ENCODE data around the gene AUTS2.

Gene AUTS2

DNA sequence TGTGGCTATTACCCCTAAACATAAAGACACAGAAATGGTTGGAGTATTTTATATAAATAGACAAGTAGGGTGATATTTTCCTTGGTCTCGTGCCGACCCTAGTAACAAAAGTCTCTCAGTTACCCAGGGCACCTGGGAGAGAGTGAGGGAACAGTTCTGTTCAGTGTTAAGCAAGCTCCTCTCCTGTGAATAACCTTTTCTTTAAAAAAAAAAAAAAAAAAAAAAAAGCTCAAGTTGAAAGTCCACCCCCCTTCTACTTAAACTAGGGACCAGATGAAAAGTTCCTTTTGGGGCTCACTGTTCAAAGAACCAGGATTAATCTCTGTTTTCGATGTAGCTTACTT is 896.7 kb downstream of the AUTS2 start:
- H3K27ac ChIP-seq (ENCODE audit: low read depth, low read length): no peak overlapping the region
- H4K20me1 ChIP-seq (ENCODE audit: low read depth, low read length): no peaks in the 10 kb centered on the region
- H3K36me3 ChIP-seq (ENCODE audit: low read length): no peaks in the 10 kb centered on the region
- H3K4me3 ChIP-seq (ENCODE audit: insufficient read depth, low read length, poor library complexity, severe bottlenecking): no peak overlapping the region
- H3K9me2 ChIP-seq (replicated peaks; ENCODE audit: insufficient read depth, low read length): no peaks in the 10 kb centered on the region
- H3K9ac ChIP-seq (ENCODE audit: low read length): no peak overlapping the region
- H3K79me2 ChIP-seq (ENCODE audit: insufficient read depth, low read length): no peaks in the 10 kb centered on the region
- 0 out of 2 replicates have a peak, but pooled peaks cover 5% of the 10 kb centered on the region for H3F3A ChIP-seq (ENCODE audit: insufficient read depth)
- H3K4me2 ChIP-seq (ENCODE audit: low read depth, low read length, poor library complexity, severe bottlenecking): no peak overlapping the region
- H2AFZ ChIP-seq (ENCODE audit: low read depth, low read length, severe bottlenecking): no peak overlapping the region
- H3K27me3 ChIP-seq (ENCODE audit: low read length): no peaks in the 10 kb centered on the region
- TF ChIP-seq EZH2phosphoT487 (conservative IDR thresholded peaks at IDR 0.05; ENCODE audit: low read length): no peak
- TF ChIP-seq, protein P1, sequence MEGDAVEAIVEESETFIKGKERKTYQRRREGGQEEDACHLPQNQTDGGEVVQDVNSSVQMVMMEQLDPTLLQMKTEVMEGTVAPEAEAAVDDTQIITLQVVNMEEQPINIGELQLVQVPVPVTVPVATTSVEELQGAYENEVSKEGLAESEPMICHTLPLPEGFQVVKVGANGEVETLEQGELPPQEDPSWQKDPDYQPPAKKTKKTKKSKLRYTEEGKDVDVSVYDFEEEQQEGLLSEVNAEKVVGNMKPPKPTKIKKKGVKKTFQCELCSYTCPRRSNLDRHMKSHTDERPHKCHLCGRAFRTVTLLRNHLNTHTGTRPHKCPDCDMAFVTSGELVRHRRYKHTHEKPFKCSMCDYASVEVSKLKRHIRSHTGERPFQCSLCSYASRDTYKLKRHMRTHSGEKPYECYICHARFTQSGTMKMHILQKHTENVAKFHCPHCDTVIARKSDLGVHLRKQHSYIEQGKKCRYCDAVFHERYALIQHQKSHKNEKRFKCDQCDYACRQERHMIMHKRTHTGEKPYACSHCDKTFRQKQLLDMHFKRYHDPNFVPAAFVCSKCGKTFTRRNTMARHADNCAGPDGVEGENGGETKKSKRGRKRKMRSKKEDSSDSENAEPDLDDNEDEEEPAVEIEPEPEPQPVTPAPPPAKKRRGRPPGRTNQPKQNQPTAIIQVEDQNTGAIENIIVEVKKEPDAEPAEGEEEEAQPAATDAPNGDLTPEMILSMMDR (IDR thresholded peaks at IDR 0.05; ENCODE audit: insufficient read depth, low read length, poor library complexity, severe bottlenecking): no peak
- H3K9me3 ChIP-seq (ENCODE audit: insufficient read depth, low read length): no peaks in the 10 kb centered on the region

DNA sequence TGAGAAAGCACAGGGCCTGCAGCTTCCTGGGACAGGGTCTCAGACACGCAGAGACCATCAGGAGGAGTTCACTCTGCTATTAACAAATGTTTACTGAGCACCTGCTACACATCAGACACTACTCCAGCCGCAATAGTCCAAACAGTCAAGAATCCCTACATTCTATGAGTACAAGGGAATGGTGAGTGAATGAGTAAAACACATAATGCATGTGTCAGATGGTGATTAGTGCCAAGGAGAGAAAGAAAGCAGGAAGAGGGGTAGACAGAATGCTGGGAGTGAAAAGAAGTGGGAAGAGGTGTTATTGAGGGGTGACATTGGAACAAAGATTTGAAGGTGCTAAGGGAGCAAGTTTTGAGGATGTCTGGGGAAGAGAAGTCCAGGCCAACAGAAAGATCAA is 899.5 kb downstream of the AUTS2 start:
- no peak overlapping the region for H3K27ac ChIP-seq (ENCODE audit: low read depth, low read length)
- H2AFZ ChIP-seq (ENCODE audit: low read depth, low read length, severe bottlenecking): no peak overlapping the region
- no peak for TF ChIP-seq EZH2phosphoT487 (conservative IDR thresholded peaks at IDR 0.05; ENCODE audit: low read length)
- TF ChIP-seq, protein P1 (IDR thresholded peaks at IDR 0.05; ENCODE audit: insufficient read depth, low read length, poor library complexity, severe bottlenecking): no peak
- H3F3A ChIP-seq (ENCODE audit: insufficient read depth): 0 out of 2 replicates have a peak, but pooled peaks cover 5% of the 10 kb centered on the region
- H3K27me3 ChIP-seq (ENCODE audit: low read length): no peaks in the 10 kb centered on the region
- H3K36me3 ChIP-seq (ENCODE audit: low read length): no peaks in the 10 kb centered on the region
- H3K9ac ChIP-seq (ENCODE audit: low read length): no peak overlapping the region
- no peaks in the 10 kb centered on the region for H3K79me2 ChIP-seq (ENCODE audit: insufficient read depth, low read length)
- H3K9me2 ChIP-seq (replicated peaks; ENCODE audit: insufficient read depth, low read length): no peaks in the 10 kb centered on the region
- H3K4me2 ChIP-seq (ENCODE audit: low read depth, low read length, poor library complexity, severe bottlenecking): no peak overlapping the region
- no peaks in the 10 kb centered on the region for H3K9me3 ChIP-seq (ENCODE audit: insufficient read depth, low read length)
- H3K4me3 ChIP-seq (ENCODE audit: insufficient read depth, low read length, poor library complexity, severe bottlenecking): no peak overlapping the region
- H4K20me1 ChIP-seq (ENCODE audit: low read depth, low read length): no peaks in the 10 kb centered on the region

DNA sequence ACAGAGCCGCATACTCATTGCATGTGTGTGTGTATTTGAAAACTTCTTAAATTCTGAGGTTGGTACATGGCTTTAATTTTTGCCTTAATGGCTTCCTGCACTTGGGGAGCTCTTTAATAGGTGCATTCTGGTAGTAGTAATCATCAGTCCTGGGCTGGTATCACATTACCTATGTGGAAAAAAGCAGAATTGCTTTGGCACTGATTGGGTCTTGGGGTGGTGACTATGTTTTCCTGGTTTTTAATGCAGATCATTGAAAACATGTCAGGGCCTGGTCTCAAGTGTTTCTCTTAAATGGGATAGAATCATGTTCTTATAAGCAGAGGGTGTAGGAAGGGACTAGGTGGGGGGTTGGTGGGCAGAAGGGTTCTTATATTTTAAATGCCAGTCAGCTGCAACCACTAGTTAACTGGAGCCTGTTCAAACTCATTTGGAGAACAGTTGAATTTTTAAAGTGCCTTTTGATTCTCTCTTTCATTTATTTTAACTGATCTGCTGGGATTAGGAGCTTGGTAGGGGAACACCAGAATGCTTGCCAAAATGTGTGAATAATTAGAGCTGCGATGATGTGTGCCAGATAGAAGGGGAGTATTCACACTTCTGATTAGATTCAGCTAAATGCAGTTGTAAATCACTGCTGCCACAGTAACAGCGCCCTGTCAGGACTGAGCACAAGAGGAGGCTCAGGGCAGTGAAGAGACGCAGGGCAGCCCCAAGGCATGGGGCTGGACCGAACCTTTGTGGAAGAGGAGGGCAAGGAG is 900.1 kb downstream of the AUTS2 start:
- Histone ChIP-seq H3K79me2 (ENCODE audit: insufficient read depth, low read length) (no peaks in the 10 kb centered on the region), H3K4me2 (ENCODE audit: low read depth, low read length, poor library complexity, severe bottlenecking) (no peak overlapping the region), H3F3A (ENCODE audit: insufficient read depth) (0 out of 2 replicates have a peak, but pooled peaks cover 5% of the 10 kb centered on the region), H3K9me2 (replicated peaks; ENCODE audit: insufficient read depth, low read length) (no peaks in the 10 kb centered on the region), H3K4me3 (ENCODE audit: insufficient read depth, low read length, poor library complexity, severe bottlenecking) (no peak overlapping the region), H3K27ac (ENCODE audit: low read depth, low read length) (no peak overlapping the region), H3K9me3 (ENCODE audit: insufficient read depth, low read length) (no peaks in the 10 kb centered on the region), H4K20me1 (ENCODE audit: low read depth, low read length) (no peaks in the 10 kb centered on the region), H3K27me3 (ENCODE audit: low read length) (no peaks in the 10 kb centered on the region), H3K36me3 (ENCODE audit: low read length) (no peaks in the 10 kb centered on the region), H3K9ac (ENCODE audit: low read length) (no peak overlapping the region), H2AFZ (ENCODE audit: low read depth, low read length, severe bottlenecking) (no peak overlapping the region)
- TF ChIP-seq, protein P1 (IDR thresholded peaks at IDR 0.05; ENCODE audit: insufficient read depth, low read length, poor library complexity, severe bottlenecking): no peak
- TF ChIP-seq EZH2phosphoT487 (conservative IDR thresholded peaks at IDR 0.05; ENCODE audit: low read length): no peak

Data from SU-DHL-6 (cell line).